ENCODE measurements around the gene ITGA2B.
A peak's percentile ranks its signal among the peaks of the same experiment; 100 is the strongest.
"Not testable (repeated sequence)": the region's sequence is repeated elsewhere in the genome, so short reads cannot be mapped to it uniquely, and the experiment has no call there.

The ITGA2B gene

GRCh38 chr17:44374306-44375195 lies 14.9 kb downstream of the ITGA2B start:
- no peaks in the 10 kb centered on the region for H3K27me3 ChIP-seq (ENCODE audit: low read depth, low read length)
- H3K4me3 ChIP-seq (ENCODE audit: low read length): peak overlapping the region; percentile 27; the same call in 1 of the 2 replicates
- no peak overlapping the region for H3K9ac ChIP-seq (ENCODE audit: low read length)
- no peak overlapping the region for H3K27ac ChIP-seq (ENCODE audit: low read length)
- H3K4me1 ChIP-seq (ENCODE audit: low read length): no peaks in the 10 kb centered on the region
- no peak overlapping the region; the same call in 1 of the 2 replicates for H2AFZ ChIP-seq (ENCODE audit: low read depth, low read length)
- H3K79me2 ChIP-seq (ENCODE audit: low read length): no peaks in the 10 kb centered on the region
- H4K20me1 ChIP-seq (ENCODE audit: insufficient read depth, low read length): no peaks in the 10 kb centered on the region
- no peaks in the 10 kb centered on the region for H3K36me3 ChIP-seq (replicated peaks; ENCODE audit: low read depth, low read length)
- H3K9me3 ChIP-seq (ENCODE audit: insufficient read depth, low read length): no peaks in the 10 kb centered on the region
- H3K4me2 ChIP-seq (ENCODE audit: low read length): peak overlapping the region; percentile 41
- no peak for TF ChIP-seq CTCF (IDR thresholded peaks at IDR 0.05; ENCODE audit: low read depth, low read length)
- TF ChIP-seq EZH2phosphoT487 (IDR thresholded peaks at IDR 0.05; ENCODE audit: low read depth): no peak

GRCh38 chr17:44372036-44372435 lies 17.4 kb downstream of the ITGA2B start:
- Histone ChIP-seq H3K27ac (ENCODE audit: low read length) (no peak overlapping the region), H3K4me3 (ENCODE audit: low read length) (no peak overlapping the region)

GRCh38 chr17:44369414-44370023 lies 19.9 kb downstream of the ITGA2B start:
- H3K27ac ChIP-seq (ENCODE audit: low read length); H2AFZ ChIP-seq (ENCODE audit: low read depth, low read length); H4K20me1 ChIP-seq (ENCODE audit: insufficient read depth, low read length); H3K4me2 ChIP-seq (ENCODE audit: low read length); H3K9me3 ChIP-seq (ENCODE audit: insufficient read depth, low read length); H3K9ac ChIP-seq (ENCODE audit: low read length); H3K4me1 ChIP-seq (ENCODE audit: low read length); H3K36me3 ChIP-seq (replicated peaks; ENCODE audit: low read depth, low read length); H3K79me2 ChIP-seq (ENCODE audit: low read length); H3K4me3 ChIP-seq (ENCODE audit: low read length): not testable (repeated sequence)
- peaks cover 19% of the 10 kb centered on the region for H3K27me3 ChIP-seq (ENCODE audit: low read depth, low read length)

More at GRCh38 chr17:44372036-44372435, 17.4 kb downstream of the ITGA2B start:
- H3K9me3 ChIP-seq (ENCODE audit: insufficient read depth, low read length): no peaks in the 10 kb centered on the region
- peaks cover 6% of the 10 kb centered on the region for H3K27me3 ChIP-seq (ENCODE audit: low read depth, low read length)
- no peaks in the 10 kb centered on the region for H3K4me1 ChIP-seq (ENCODE audit: low read length)
- H3K79me2 ChIP-seq (ENCODE audit: low read length): no peaks in the 10 kb centered on the region
- no peak overlapping the region for H3K9ac ChIP-seq (ENCODE audit: low read length)
- H3K36me3 ChIP-seq (replicated peaks; ENCODE audit: low read depth, low read length): no peaks in the 10 kb centered on the region
- no peak overlapping the region for H2AFZ ChIP-seq (ENCODE audit: low read depth, low read length)
- no peak overlapping the region for H3K4me2 ChIP-seq (ENCODE audit: low read length)
- no peaks in the 10 kb centered on the region for H4K20me1 ChIP-seq (ENCODE audit: insufficient read depth, low read length)
- TF ChIP-seq CTCF (IDR thresholded peaks at IDR 0.05; ENCODE audit: low read depth, low read length) (no peak), EZH2phosphoT487 (IDR thresholded peaks at IDR 0.05; ENCODE audit: low read depth) (no peak)

GRCh38 chr17:44368391-44369243 lies 20.8 kb downstream of the ITGA2B start:
- H3K4me1 ChIP-seq (ENCODE audit: low read length); H3K9ac ChIP-seq (ENCODE audit: low read length); H4K20me1 ChIP-seq (ENCODE audit: insufficient read depth, low read length); H3K4me2 ChIP-seq (ENCODE audit: low read length); H3K36me3 ChIP-seq (replicated peaks; ENCODE audit: low read depth, low read length); H3K4me3 ChIP-seq (ENCODE audit: low read length); H3K27ac ChIP-seq (ENCODE audit: low read length); H3K79me2 ChIP-seq (ENCODE audit: low read length); H3K9me3 ChIP-seq (ENCODE audit: insufficient read depth, low read length); H2AFZ ChIP-seq (ENCODE audit: low read depth, low read length): not testable (repeated sequence)
- H3K27me3 ChIP-seq (ENCODE audit: low read depth, low read length): peaks cover 19% of the 10 kb centered on the region

Data from OCI-LY3 (cell line).